HEK293T (cell line): Measurements from ENCODE around the gene ZFAND2B.

Experiments
- ARNT ChIP-seq: fragments of 450-650 bp; IDR thresholded peaks from 2 replicates; pipeline ENCODE4 v1.6.1; 2017; ENCODE audit warnings: mild to moderate bottlenecking
- CTBP1 ChIP-seq: fragments of 450-650 bp; IDR thresholded peaks from 2 replicates; pipeline ENCODE4 v1.6.1; 2016; ENCODE audit warnings: borderline replicate concordance
- FOXM1 ChIP-seq: fragments of 450-650 bp; IDR thresholded peaks from 2 replicates; pipeline ENCODE4 v1.6.1; 2017; ENCODE audit warnings: mild to moderate bottlenecking, borderline replicate concordance
- L3MBTL2 ChIP-seq: fragments of 450-650 bp; conservative IDR thresholded peaks from 2 replicates; pipeline ENCODE4 v1.6.1; 2016; ENCODE audit warnings: mild to moderate bottlenecking
- LEF1 ChIP-seq: fragments of 450-650 bp; IDR thresholded peaks from 2 replicates; pipeline ENCODE4 v1.6.1; 2017; ENCODE audit warnings: mild to moderate bottlenecking, borderline replicate concordance
- NFRKB ChIP-seq: fragments of 450-650 bp; IDR thresholded peaks from 2 replicates; pipeline ENCODE4 v1.6.1; 2016; ENCODE audit warnings: mild to moderate bottlenecking, moderate library complexity
- SP1 ChIP-seq: fragments of 450-650 bp; IDR thresholded peaks from 2 replicates; pipeline ENCODE4 v1.6.1; 2017
- SUZ12 ChIP-seq: fragments of 450-650 bp; IDR thresholded peaks from 2 replicates; pipeline ENCODE4 v1.6.1; 2016; ENCODE audit warnings: mild to moderate bottlenecking
- TARDBP ChIP-seq: fragments of 450-650 bp; IDR thresholded peaks from 2 replicates; pipeline ENCODE4 v1.6.1; 2016
- ZNF384 ChIP-seq: fragments of 450-650 bp; IDR thresholded peaks from 2 replicates; pipeline ENCODE4 v1.6.1; 2016

DNA sequence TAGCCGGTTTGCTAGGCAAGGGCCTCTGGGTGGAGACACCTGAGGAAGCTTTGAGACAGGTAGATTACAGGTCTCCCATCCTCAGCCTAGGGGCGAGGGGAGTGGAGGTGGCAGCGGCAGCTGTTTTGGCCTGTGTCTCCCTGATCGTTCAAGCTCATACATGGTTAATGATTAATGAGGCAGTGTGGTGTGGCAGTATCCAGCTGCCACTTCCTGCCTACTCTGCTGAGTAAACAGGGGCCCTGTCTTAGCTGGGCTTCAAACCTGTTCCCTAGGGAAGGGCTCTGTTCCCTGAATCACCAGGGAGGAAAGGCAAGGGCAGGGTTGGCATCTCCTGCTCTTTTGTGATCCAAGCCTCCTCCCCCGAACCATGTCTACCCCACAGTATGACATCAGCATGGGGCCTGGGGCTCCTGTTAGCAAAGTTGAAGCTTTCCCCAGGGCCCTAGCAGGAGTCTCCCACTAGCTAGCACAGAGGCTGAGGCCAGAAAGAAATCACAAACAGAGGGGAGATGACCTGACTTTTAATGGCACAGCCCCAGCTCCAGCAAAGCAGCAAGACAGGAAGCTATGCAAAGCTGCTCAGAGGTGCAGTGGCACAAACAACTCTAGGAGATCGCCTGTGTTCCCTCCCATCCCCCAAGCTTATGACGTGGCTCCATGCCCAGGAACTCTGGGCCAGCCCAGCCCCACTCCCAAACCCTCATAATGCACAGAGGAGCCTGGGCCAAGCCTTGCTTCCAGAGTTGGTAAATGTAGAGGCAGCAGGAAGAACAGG lies 42.8 kb downstream of the ZFAND2B start:
- no peak for TF ChIP-seq L3MBTL2
- no peak for TF ChIP-seq SP1
- no peak for TF ChIP-seq LEF1
- TF ChIP-seq SUZ12: no peak
- no peak for TF ChIP-seq NFRKB
- TF ChIP-seq ARNT: no peak
- TF ChIP-seq TARDBP: no peak
- no peak for TF ChIP-seq FOXM1
- no peak for TF ChIP-seq CTBP1
- no peak for TF ChIP-seq ZNF384
